Epidermal melanocyte (primary cell): Measurements from ENCODE around the gene ERC1.
"Not testable (repeated sequence)": the region's sequence is repeated elsewhere in the genome, so short reads cannot be mapped to it uniquely, and the experiment has no call there.

Source experiments
- DNase-seq: peaks from one replicate; pipeline ENCODE4 v3.0.0; 2011; ENCODE audit warnings: low spot score; ENCODE audit not compliant: insufficient read length

Gene ERC1

GRCh38 chr12:1218369-1218768 lies 227.3 kb downstream of the ERC1 start:
- no peak for DNase-seq

DNA sequence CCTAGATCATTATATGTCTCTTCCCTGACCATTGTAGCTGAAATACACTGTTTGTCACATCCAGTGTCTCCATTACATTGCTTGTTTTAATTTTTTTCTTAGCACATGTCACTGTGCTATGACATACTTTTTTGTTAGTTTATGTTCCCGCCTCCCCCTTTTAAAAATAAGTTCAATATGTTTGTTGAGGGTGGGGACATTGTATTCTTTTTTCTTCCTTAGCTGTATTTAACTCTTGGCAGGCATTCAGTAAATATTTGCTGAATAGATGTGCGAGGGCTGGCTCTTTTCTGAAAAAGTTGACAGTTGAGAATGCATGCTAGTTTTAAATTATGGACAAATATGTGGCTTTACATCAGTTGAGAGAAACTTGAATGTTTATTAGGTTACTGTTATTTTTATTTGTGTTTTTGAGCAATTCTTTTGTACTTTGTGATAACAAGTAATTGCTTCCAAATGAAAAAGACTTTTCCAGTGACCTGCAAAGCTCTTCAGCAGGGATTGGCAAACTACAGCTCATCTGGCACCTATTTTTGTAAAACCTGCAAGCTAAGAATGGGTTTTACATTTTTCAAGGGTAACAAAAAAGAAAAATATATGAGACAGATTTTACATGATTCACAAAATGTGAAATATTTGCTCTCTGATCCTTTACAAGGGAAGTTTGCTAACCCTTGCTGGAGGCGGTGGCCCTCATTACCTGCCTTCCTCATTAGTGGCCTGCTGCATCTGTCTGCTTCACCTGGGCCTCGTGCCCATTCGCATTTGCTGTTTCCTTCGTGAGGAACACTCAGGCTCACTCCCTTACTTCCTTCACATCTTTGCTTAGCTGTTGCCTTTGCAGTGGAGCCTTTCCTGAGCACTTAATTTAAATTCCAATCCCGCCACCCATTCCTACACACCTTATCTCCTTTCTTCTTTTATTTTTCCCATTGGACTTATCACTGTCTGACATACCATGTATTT lies 229.4 kb downstream of the ERC1 start:
- DNase-seq = no peak

GRCh38 chr12:1222858-1223639 lies 232.0 kb downstream of the ERC1 start:
- no peak for DNase-seq

GRCh38 chr12:1226951-1227350 lies 235.9 kb downstream of the ERC1 start:
- no peak for DNase-seq

DNA sequence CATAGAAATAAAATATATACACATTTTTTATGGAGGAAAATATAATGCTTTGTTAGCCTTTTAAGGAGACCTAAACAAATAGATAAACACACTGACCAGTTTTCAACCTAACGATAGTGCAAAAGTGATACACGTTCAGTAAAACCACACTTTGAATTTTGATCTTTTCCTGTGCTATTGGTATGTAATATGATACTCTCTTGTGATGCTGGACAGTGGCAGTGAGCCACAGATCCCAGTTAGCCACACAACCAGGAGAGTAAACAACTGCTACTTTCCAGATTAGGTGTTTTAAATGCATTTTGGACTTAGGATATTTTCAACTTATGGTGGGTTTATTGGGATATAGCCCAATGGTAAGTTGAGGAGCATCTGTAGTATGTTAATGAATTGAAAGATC lies 243.1 kb downstream of the ERC1 start:
- no peak for DNase-seq

GRCh38 chr12:1246637-1247036 lies 255.6 kb downstream of the ERC1 start:
- no peak for DNase-seq

DNA sequence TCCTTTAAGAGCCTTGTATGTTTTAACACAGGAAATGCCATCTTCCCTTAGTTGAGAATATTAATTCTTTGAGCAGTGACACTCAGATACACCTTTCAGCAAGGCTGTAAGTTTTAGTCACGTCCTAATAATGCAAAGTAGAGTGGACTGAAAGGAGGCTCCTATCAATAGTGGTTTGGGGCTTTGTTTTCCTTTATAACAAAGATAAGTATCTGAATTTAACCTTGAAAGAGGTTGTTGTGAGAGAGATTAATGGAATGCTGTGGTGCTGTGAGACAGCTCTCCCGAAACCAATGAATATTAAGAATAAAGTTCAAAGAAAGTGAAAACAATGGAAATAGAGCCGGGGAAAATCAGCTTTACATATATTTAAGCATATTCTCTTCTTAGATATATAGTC lies 259.6 kb downstream of the ERC1 start:
- DNase-seq = no peak

GRCh38 chr12:1252758-1253157 lies 261.7 kb downstream of the ERC1 start:
- no peak for DNase-seq

- not testable (repeated sequence) for DNase-seq
These were observed 264.1 kb downstream of the ERC1 start for GRCh38 chr12:1255125-1255524.

- DNase-seq = not testable (repeated sequence)
These were observed 264.8 kb downstream of the ERC1 start for GRCh38 chr12:1255854-1256253.

GRCh38 chr12:1256285-1256684 lies 265.3 kb downstream of the ERC1 start:
- DNase-seq = no peak

DNA sequence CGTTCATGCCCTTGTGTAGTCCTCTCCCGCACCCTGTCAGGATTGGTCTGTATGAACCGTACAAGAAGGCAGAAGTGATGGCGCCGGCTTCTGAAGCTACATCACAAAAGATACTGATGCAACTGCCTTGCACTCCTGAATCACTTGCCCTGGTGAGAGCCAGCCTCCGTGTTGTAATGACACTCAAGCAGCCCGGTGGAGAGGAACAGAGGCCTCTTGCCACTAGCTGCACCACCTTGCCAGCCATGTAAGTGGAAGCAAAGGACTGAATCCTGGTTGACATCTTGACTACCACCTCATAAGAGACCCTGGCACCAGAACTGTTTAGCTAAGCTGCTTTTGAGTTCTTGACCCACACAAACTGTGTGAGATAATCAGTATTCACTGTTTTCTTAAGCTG lies 266.0 kb downstream of the ERC1 start:
- no peak for DNase-seq

GRCh38 chr12:1262011-1262410 lies 271.0 kb downstream of the ERC1 start:
- no peak for DNase-seq

GRCh38 chr12:1267243-1267642 lies 276.2 kb downstream of the ERC1 start:
- DNase-seq = no peak

GRCh38 chr12:1272142-1272541 lies 281.1 kb downstream of the ERC1 start:
- no peak for DNase-seq

GRCh38 chr12:1273051-1273450 lies 282.0 kb downstream of the ERC1 start:
- no peak for DNase-seq

DNA sequence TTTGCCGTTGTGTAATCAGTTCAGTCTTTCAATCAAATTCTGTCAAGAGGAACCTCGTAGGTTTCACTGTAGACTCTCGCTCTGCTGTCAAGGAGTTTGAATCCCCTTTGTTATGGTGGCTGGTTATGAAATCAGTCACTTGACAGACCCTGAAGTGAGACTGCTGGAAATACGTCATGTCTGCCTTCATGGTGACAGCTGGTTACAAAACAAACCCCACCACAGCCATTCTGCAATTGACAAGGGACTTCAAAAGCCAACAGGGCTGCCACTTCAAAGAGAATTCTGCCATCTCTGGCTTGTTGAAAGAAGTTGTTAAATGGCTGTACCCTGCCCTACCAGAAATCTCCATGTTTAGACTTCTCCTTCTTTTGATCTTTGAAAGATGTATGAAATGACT lies 286.9 kb downstream of the ERC1 start:
- DNase-seq = no peak

DNA sequence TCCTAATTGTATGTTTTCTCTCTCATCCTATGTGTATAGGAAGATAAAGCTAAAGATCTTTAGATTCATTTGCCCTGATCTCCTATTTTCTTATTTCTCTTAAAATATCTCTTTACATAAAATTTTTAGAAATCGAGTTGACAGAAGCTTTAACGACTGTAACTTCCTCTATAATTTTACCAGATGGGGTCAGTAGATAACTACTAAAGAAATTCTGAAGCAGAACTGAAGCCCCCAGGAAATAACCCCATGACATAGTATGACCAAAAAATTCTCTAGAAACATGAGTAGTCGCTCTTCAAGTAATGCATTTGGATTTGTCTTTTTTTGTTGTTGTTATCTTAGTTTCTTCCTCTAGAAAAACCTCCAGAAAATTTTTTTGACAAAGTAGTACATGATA lies 288.0 kb downstream of the ERC1 start:
- no peak for DNase-seq

DNA sequence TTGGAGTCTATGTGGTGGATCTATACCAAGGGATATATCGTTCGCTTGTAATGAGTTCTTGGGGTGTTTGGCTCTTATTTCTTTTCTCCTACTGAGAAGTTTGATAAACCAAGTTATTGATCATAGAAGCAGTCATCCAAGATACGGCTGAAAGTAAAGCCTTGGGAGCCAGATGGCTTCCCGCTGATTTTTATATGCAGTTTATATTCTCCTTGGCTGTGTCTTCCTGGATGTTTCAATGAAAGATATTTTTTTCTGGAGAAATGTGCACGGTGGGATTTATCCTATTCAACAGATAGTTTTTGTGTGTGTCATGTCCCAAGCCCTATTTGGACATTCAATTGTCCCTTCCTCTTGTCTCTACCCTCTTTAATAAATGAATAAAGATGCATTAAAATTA lies 289.0 kb downstream of the ERC1 start:
- DNase-seq = no peak

GRCh38 chr12:1281683-1282366 lies 290.8 kb downstream of the ERC1 start:
- no peak for DNase-seq

DNA sequence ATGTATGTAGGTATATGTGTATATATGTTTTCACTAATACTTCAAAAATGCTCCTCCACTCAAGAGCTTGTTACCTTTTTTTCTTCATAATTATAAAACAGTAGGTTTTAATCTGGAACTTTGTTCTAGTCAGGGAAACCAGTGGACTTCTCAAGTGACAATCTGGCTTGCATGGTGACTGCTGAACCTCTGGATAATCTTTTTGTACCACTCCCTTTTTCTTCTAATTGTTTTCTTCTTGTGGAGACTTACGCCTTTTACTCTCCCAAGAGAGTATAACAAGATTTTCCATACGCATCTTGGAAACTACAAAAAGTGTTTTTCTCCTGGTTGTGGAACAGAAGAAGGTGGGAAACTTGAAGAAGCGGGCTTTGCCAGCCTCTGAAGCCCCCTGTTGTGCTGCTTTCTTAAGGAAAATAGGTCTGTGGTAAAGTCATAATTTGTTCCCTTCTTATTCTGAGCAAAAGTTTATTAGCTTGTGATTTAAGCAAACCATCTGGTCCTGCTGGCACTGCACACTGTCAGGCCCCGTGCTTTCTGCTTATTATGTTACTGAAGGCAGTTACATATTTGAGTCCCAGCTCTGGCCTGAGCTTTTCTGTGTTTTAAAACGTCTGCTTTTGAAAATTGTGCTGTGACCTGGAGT lies 291.8 kb downstream of the ERC1 start:
- DNase-seq = no peak
